IMR-90 (cell line): Measurements from ENCODE around the gene NCOA3. TPM values are rescaled to one million over a fixed set of nuclear protein-coding genes. Genes with fewer than 3 reads are reported as not detected.

Source experiments
- ATAC-seq: fragments of 200-7000 bp; cut with Tn5 transposase; 2 replicates; pipeline ENCODE4 v1.9.1; 2020; ENCODE audit warnings: low read depth, mild to moderate bottlenecking, moderate library complexity
- BruUV-seq: library from RNA; stranded (reverse); fragments of 400-500 nt; replicated peaks from 2 replicates; lab custom pipeline; 2021; lab: Mats Ljungman, UMichigan
- CTCF ChIA-PET: fragments of 300-600 bp; formaldehyde crosslinking; extraction: SDS; loops from one replicate; lab custom pipeline; 2021; ENCODE audit warnings: antibody characterized with exemption; lab: Yijun Ruan, JAX
- POLR2A ChIA-PET: fragments of 300-600 bp; sonication (Branson Sonifier 250); formaldehyde crosslinking; loops from one replicate; lab custom pipeline; 2022; ENCODE audit warnings: antibody characterized with exemption; ENCODE audit not compliant: unreplicated experiment; lab: Charles Lee
- DNase-seq: peaks from one replicate; pipeline ENCODE4 v3.0.0; 2013
- H2AFZ ChIP-seq: replicated peaks from 2 replicates; pipeline ENCODE3; 2013; ENCODE audit warnings: low read length, mild to moderate bottlenecking; ENCODE audit not compliant: poor library complexity
- H2AK5ac ChIP-seq: 2 replicates; pipeline ENCODE4 v1.6.1; 2013; ENCODE audit warnings: low read depth, low read length, inconsistent platforms
- H2AK9ac ChIP-seq: replicated peaks from 2 replicates; pipeline ENCODE3; 2013; ENCODE audit warnings: mild to moderate bottlenecking, low read depth, low read length, moderate library complexity; ENCODE audit not compliant: poor library complexity
- H2BK120ac ChIP-seq: 2 replicates; pipeline ENCODE4 v1.6.1; 2013; ENCODE audit warnings: low read depth, low read length, inconsistent platforms
- H2BK15ac ChIP-seq: 3 replicates; pipeline ENCODE4 v1.6.1; 2013; ENCODE audit warnings: low read depth, low read length, inconsistent platforms
- H2BK20ac ChIP-seq: 2 replicates; pipeline ENCODE4 v1.6.1; 2013; ENCODE audit warnings: low read depth, mild to moderate bottlenecking, inconsistent platforms, low read length, moderate library complexity
- H2BK5ac ChIP-seq: 2 replicates; pipeline ENCODE4 v1.6.1; 2013; ENCODE audit warnings: mild to moderate bottlenecking, low read depth, low read length, inconsistent platforms; ENCODE audit not compliant: poor library complexity, severe bottlenecking
- H3K14ac ChIP-seq: replicated peaks from 2 replicates; pipeline ENCODE4 v1.6.1; 2013; ENCODE audit warnings: low read depth, low read length, inconsistent platforms
- H3K18ac ChIP-seq: 2 replicates; pipeline ENCODE4 v1.6.1; 2013; ENCODE audit warnings: low read depth, low read length, control low read depth
- H3K23ac ChIP-seq: 2 replicates; pipeline ENCODE4 v1.6.1; 2013; ENCODE audit warnings: low read depth, low read length, inconsistent platforms
- H3K27ac ChIP-seq: 2 replicates; pipeline ENCODE4 v1.5.1; 2013; ENCODE audit warnings: mild to moderate bottlenecking, control low read depth, low read length; ENCODE audit not compliant: insufficient read depth
- H3K27me3 ChIP-seq: 2 replicates; pipeline ENCODE4 v1.6.1; 2013; ENCODE audit warnings: low read length; ENCODE audit not compliant: control insufficient read depth, insufficient read depth
- H3K36me3 ChIP-seq: 2 replicates; pipeline ENCODE4 v1.6.1; 2013; ENCODE audit warnings: low read length, mixed read lengths; ENCODE audit not compliant: control insufficient read depth, insufficient read depth
- H3K4ac ChIP-seq: 2 replicates; pipeline ENCODE4 v1.6.1; 2013; ENCODE audit warnings: low read depth, low read length, inconsistent platforms
- H3K4me1 ChIP-seq: 2 replicates; pipeline ENCODE4 v1.6.1; 2013; ENCODE audit warnings: low read length, mixed read lengths; ENCODE audit not compliant: control insufficient read depth, insufficient read depth
- H3K4me2 ChIP-seq: 2 replicates; pipeline ENCODE4 v1.6.1; 2013; ENCODE audit warnings: low read depth, mild to moderate bottlenecking, control low read depth, low read length, moderate library complexity
- H3K4me3 ChIP-seq: 2 replicates; pipeline ENCODE4 v1.5.1; 2013; ENCODE audit warnings: low read depth, mild to moderate bottlenecking, control low read depth, low read length, moderate library complexity; ENCODE audit not compliant: insufficient read depth
- H3K56ac ChIP-seq: 2 replicates; pipeline ENCODE4 v1.6.1; 2013; ENCODE audit warnings: low read length, inconsistent platforms; ENCODE audit not compliant: insufficient read depth; ENCODE audit errors: extremely low read depth
- H3K79me1 ChIP-seq, 2 experiments: 2 replicates each; pipeline ENCODE4 v1.6.1; 2013; ENCODE audit warnings: low read length in 2 of 2, inconsistent platforms in 1 of 2, low read depth in 1 of 2
- H3K9ac ChIP-seq: 2 replicates; pipeline ENCODE4 v1.6.1; 2013; ENCODE audit warnings: low read depth, low read length, control low read depth
- H3K9me1 ChIP-seq: 2 replicates; pipeline ENCODE4 v1.6.1; 2013; ENCODE audit warnings: low read length, inconsistent platforms; ENCODE audit not compliant: insufficient read depth
- H3K9me3 ChIP-seq: 2 replicates; pipeline ENCODE4 v1.6.1; 2013; ENCODE audit warnings: low read length; ENCODE audit not compliant: control insufficient read depth, insufficient read depth
- H4K20me1 ChIP-seq: 2 replicates; pipeline ENCODE4 v1.6.1; 2013; ENCODE audit warnings: low read length, inconsistent platforms; ENCODE audit not compliant: insufficient read depth
- H4K5ac ChIP-seq: 2 replicates; pipeline ENCODE4 v1.6.1; 2013; ENCODE audit warnings: mild to moderate bottlenecking, low read depth, low read length, control low read depth
- H4K8ac ChIP-seq, 2 experiments: 2 replicates each; pipeline ENCODE4 v1.6.1; 2013; ENCODE audit warnings: low read depth in 2 of 2, low read length in 2 of 2, control low read depth in 1 of 2, inconsistent platforms in 1 of 2
- H4K91ac ChIP-seq: 2 replicates; pipeline ENCODE4 v1.6.1; 2013; ENCODE audit warnings: low read depth, low read length, inconsistent platforms; ENCODE audit not compliant: insufficient read depth
- FOS ChIP-seq: fragments of 150-350 bp; IDR thresholded peaks from 2 replicates; pipeline ENCODE4 v1.6.1; 2016; ENCODE audit warnings: low read depth, low read length
- NFE2L2 ChIP-seq: fragments of 150-350 bp; IDR thresholded peaks from 2 replicates; pipeline ENCODE4 v1.6.1; 2016; ENCODE audit warnings: low read depth, mild to moderate bottlenecking, low read length
- WGBS, 2 experiments: methylation state at CpG; one replicate each; pipeline versions ENCODE4 v1.1.5 to v1.1.7; 2013; ENCODE audit warnings: missing lambda C conversion rate in 2 of 2; ENCODE audit not compliant: insufficient read length in 1 of 2; ENCODE audit errors: extremely low coverage in 2 of 2; 5-methylcytosine and 5-hydroxymethylcytosine counted together
- dilution Hi-C: fragments of 300-500 bp; cut with HindIII; formaldehyde crosslinking; loops from one replicate; pipeline ENCODE4 v1.14.3; 2018; ENCODE audit warnings: low sequenced_read_pairs; ENCODE audit not compliant: unreplicated experiment
- in situ Hi-C: fragments of 300-500 bp; cut with MboI; formaldehyde crosslinking; loops from 3 replicates; pipeline ENCODE4 v1.14.3; 2019; ENCODE audit warnings: low sequenced_read_pairs, inconsistent platforms, mixed read lengths
- intact Hi-C: fragments of 100-400 bp; cut with micrococcal nuclease; formaldehyde crosslinking; loops from 2 replicates; pipeline ENCODE4 v1.10.0; 2022
- polyA plus RNA-seq, 3 experiments: library from polyadenylated mRNA; depleted of rRNA; stranded (reverse); fragments of >200 nt; gene quantifications; 2 replicates each; pipeline ENCODE4 v1.2.3, GENCODE V29; 2012; ENCODE audit warnings: low replicate concordance in 1 of 3
- total RNA-seq: library from RNA; depleted of rRNA; stranded (reverse); fragments of >200 nt; gene quantifications from 2 replicates; pipeline ENCODE4 v1.2.3, GENCODE V29; 2012

NCOA3 gene
- total and polyA plus RNA-seq, 2 of the 4 experiments (the other 2 are of a cell fraction), result 8.8 to 29.0 TPM

DNA sequence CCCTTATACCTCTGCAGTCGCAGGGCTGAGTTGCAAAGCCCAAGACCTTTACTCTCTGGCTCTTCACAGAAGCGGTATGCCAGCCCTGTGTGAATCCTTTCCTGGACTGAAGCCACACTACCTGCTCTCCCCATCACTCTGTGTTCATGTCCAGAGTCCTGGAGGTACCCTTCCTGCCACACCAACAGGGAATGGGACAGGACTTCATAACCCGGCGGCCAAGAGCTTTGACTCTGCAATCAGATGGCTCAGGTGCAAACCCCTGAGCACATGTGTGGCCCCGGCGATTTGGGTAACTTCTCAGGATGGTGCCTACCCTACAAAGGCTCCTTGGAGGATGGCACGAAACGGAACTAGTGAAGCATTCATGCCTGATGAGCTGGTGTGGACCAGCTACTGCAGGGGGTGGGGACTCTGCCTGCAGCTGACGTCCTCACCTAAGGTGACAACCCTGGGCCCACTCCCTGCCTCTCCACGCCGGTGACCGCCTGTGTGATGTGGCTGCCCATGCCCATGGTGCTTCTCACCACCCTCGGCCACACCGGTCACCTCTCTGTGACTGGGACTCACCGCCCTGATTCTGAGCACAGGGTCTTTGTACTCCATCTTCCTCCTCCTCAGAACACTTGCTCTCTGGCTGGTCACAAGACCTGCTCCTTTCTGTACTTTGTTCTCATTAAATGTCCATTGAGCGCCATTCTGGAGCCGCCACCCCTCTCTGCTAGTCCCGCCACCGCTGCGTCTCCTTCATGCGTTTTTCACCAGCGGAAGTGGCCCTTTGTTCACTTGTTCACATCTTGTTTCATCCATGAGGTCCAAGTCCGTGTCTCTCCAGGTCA, 166.8 kb downstream of the NCOA3 start:
- no peak overlapping the region for H3K4ac ChIP-seq
- ChIA-PET POLR2A (no interaction called here), CTCF (interaction anchor here (1.3 kb wide), 1 partner anchor 952 kb away, joined by 3 read pairs; no protein-coding TSS in a partner anchor)
- dilution Hi-C loops (no loop called here), intact Hi-C loops (no loop called here), in situ Hi-C loops (loop anchor here (25.0 kb wide), 1 partner anchor 1244 kb away; the partner anchor contains the start of gene ARFGEF2)
- no peak overlapping the region for H2BK5ac ChIP-seq
- H3K9me1 ChIP-seq, result no peaks in the 10 kb centered on the region
- WGBS, 2 experiments, result 98% methylated on average over 13 of the region's 23 CpGs; no CpG with 5 or more reads in 1 of the 2 experiments
- no peak for ATAC-seq
- H4K20me1 ChIP-seq, result no peaks in the 10 kb centered on the region
- no peak overlapping the region for H3K14ac ChIP-seq
- no peaks in the 10 kb centered on the region for H3K9me3 ChIP-seq
- H3K27ac ChIP-seq, result no peak overlapping the region
- H2AFZ ChIP-seq, result peak overlapping the region; percentile 54
- H2AK9ac ChIP-seq, result no peak overlapping the region
- no peak overlapping the region for H2BK20ac ChIP-seq
- no peak overlapping the region for H3K23ac ChIP-seq
- H4K91ac ChIP-seq, result no peak overlapping the region
- peaks cover 8% of the 10 kb centered on the region for H3K27me3 ChIP-seq
- H2BK15ac ChIP-seq, result no peak overlapping the region
- no peak overlapping the region for H3K56ac ChIP-seq
- no TSS peak for BruUV-seq
- H3K18ac ChIP-seq, result no peak overlapping the region
- H3K36me3 ChIP-seq, result no peaks in the 10 kb centered on the region
- no peak overlapping the region for H4K8ac ChIP-seq
- H3K4me2 ChIP-seq, result no peak overlapping the region
- H2BK120ac ChIP-seq, result no peak overlapping the region
- TF ChIP-seq NFE2L2 (no peak), FOS (no peak)
- no peaks in the 10 kb centered on the region for H3K79me1 ChIP-seq
- DNase-seq, result no peak
- no peak overlapping the region for H3K4me3 ChIP-seq
- no peak overlapping the region for H3K9ac ChIP-seq
- no peak overlapping the region for H4K5ac ChIP-seq
- H3K4me1 ChIP-seq, result no peaks in the 10 kb centered on the region
- H2AK5ac ChIP-seq, result no peak overlapping the region
